GM21390 (cell line): ENCODE measurements around the gene TBC1D10A.

Experiments
- ATAC-seq: cut with Tn5 transposase; IDR thresholded peaks from one replicate; pipeline ENCODE4 v1.9.1; 2021; ENCODE audit not compliant: unreplicated experiment

The TBC1D10A gene

GRCh38 chr22:30267382-30268302 lies 59.1 kb downstream of the TBC1D10A start:
- ATAC-seq, result no peak

DNA sequence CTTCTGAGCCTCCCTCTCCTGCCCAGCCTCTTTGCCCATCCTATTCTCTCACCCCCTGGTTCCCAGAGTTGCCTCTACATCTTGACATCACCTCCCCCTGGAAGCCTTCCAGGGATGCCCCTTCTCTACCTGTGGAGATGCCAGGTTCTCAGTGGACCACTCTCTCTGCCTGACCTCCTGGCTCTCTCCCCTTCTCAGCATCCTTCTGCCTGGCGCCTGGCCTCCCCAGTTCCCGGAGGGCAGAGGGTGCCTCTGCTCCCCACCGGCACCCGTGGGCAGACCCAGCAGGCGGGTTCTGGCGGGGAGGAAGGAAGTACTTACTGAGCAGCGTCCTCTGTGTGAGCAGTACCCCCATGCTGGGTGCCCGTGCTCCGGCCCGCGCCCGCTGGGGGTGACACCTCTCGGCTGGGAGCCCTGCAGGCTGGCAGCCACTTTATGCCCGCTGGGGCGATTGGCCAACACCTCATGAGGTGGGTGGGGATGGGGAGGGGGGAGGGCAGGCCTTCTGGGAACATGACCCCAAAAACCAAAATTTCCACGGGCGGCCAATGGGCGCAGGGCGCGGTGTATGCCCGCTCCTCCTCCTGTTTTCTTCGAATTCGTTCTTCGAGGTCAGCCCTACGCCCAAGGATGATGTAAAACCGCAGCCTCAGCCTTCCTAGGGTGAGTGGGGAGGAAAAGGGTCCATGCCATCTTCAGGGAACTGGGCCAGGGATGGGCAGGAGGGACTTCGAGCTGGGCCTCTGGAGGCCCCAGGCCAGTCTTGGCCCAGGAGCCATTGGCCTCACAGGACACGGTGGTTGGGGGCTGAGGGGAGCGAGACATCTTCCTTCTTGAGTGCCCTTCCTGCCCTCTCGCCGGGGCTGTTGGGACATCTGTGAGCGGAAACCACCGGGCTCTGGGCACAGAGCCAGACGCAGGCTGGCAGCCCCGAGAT lies 60.0 kb downstream of the TBC1D10A start, which contains the start of gene OSM:
Gene OSM, minus strand, starts transcription at position 407 of the 937 bp plus-strand sequence. Its CDS starts 52 bp downstream, at position 355.
- ATAC-seq, result peak; percentile 9

- peak; percentile 70 for ATAC-seq
These were observed 60.8 kb downstream of the TBC1D10A start for GRCh38 chr22:30265823-30266444.

DNA sequence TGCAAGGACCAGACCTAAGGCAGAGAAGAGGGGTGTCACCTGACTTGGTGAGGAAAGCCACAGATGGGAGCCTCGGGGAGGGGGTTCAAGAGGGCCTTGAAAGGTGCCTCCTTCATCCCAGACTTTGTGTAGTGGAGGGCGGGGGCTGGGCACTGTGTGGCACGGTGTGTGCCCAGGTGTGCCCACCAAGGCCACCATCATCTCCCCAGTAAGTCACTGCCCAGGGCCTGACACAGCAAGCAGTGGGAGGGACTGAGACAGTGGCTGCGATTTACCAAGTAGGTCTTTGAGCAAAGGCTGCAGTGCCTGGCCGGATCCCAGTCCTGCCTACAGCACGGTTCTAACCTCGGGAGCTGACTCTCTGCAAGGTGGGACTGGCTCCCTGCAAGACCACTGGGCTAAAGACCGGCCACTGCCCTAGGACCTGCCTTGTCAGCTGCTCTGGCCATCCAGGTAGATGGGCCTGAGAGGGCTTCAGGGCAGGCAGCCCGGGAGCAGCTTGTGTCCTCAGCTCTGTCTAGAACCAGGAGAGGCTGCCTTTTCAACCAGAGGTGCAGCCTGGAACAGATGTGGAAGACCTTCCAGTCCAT lies 61.5 kb downstream of the TBC1D10A start:
- ATAC-seq, result no peak

GRCh38 chr22:30263883-30264282 lies 62.9 kb downstream of the TBC1D10A start:
- ATAC-seq, result no peak

GRCh38 chr22:30262917-30263741 lies 63.6 kb downstream of the TBC1D10A start:
- ATAC-seq, result no peak

DNA sequence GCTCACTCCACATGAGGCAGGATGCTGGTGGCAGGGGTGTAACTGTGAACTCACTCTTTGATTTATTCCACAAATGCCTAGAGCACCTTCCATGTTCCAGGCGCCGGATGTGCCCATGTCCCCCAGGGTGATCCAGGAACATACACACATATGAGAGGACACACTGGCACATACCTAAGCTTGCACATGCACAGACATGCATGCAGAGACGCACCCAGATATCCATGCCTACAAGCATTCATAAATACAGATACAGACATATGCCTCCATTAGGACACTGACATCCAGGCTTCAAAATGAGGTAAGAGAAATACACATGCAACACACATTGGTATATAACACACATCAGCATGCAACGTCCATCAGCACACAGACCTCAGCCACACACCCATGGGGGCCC lies 64.6 kb downstream of the TBC1D10A start:
- no peak for ATAC-seq

- no peak for ATAC-seq
These were observed 65.6 kb downstream of the TBC1D10A start for GRCh38 chr22:30261134-30261533.

GRCh38 chr22:30260682-30261081 lies 66.1 kb downstream of the TBC1D10A start:
- no peak for ATAC-seq

DNA sequence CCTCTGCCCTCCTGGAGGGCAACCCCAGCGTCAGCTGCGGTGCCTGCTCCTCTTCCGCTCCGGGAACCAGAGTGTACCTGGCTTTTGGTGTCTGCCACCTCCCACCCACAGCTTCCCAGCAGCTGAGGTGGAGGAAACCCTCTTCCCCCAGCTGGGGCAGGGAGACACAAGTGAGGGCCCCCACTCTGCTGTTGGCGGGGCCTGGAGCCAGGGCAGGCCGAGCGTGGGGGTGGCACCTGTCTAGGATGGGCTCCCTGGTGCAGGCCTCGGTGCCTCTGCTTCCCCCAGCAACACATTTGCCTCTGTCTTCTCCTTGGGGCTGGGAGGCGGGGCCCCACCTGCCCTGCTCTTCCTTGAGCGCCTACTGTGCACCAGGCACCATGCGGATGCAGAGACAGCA lies 66.5 kb downstream of the TBC1D10A start:
- ATAC-seq, result no peak

- ATAC-seq, result no peak
These were observed 72.4 kb downstream of the TBC1D10A start for GRCh38 chr22:30254314-30254713.

- no peak for ATAC-seq
These were observed 73.4 kb downstream of the TBC1D10A start for GRCh38 chr22:30253205-30253852.

GRCh38 chr22:30252411-30253204 lies 74.1 kb downstream of the TBC1D10A start:
- no peak for ATAC-seq

DNA sequence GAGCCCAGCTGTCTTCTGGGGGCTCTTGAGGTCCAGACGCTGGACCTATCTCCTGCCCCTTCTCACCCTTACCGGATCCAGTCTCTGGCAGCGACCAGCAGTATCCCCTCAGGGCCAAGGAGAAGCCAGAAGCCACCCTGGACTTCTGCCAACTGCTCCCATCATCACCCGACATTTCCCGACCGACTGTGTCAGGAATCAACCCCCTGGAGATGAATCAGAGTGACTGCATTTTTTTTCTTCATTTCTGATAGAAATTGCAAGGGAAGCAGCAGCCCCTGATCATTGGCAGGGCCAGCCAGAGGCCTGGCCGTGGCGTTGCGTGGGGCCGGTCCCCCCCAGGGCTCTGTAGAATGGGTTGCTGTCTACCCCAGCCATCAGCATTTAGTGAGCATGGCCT lies 75.0 kb downstream of the TBC1D10A start:
- no peak for ATAC-seq

GRCh38 chr22:30250661-30251267 lies 76.0 kb downstream of the TBC1D10A start:
- no peak for ATAC-seq

- ATAC-seq, result no peak
These were observed 76.6 kb downstream of the TBC1D10A start for GRCh38 chr22:30250039-30250565.

DNA sequence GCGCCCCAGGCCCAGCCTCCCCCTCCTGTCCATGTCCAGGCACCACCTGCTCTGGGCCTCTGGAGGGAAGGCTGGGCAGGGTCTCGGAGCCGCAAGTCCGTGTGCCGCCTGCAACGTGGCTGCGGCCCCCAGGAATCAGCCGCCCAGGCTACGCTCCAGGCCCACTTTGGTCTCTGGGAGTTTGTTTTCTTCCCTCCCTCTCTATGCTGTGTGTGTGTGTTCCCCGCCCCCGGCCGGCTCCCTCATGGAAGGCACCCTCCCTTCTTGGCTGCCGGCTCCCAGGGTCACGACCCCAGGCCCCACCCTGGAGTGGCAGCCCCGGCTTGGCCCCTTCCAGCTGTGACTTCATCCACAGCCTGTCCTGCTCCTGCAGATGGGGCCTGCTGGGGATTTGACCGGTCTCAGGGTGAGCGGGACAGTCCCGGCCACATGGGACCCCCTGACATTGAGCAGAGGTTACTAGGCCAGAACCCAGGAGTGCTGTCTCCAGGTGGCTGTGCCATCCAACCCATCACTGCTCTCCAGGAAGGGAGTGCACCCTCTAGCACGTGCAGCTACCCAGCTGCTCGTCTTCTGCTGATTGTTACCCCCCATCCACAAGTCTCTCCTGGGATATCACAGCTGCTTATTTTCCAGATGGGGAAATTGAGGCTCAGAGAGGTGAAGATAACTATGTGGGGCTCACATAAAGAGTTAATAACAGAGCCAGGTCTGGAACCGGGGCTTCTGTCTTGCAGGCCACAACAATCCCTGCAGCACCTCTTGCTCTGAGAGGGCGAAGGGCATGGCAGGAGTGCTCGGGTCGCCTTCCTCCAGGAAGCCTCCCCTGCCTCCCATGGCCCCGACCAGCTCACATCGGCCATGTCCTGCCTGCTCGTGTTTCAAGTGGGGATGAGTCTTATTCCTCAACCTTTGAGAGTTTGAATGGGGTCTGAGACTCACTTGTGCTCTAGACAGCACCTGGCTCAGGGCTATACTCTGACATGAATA lies 77.4 kb downstream of the TBC1D10A start:
- ATAC-seq, result no peak
